ENCODE data around the gene NOVA1. TPM values are rescaled to one million over a fixed set of nuclear protein-coding genes. Genes with fewer than 3 reads are reported as not detected.

The NOVA1 gene
- total and polyA plus RNA-seq, 2 experiments from 2014 or later, result 0.32 to 1.6 TPM

DNA sequence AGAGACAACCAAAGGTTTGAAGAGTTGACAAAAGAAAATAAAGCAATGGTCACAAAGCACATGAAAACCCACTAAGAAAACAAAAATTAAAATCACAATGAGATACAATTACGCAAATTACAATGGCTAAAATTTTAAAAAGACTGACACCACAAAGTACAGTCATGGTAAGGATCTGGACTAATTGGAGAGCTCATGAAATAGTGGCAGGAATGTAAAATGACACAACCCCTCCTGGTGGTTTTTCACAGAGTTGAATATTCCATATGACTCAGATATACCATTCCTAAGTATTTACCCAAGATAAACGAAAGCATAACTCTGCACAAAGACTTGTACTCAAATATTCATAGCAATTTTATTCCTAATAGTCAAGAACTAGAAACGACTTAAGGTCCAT is 65.9 kb downstream of the NOVA1 start:
- Histone ChIP-seq H3F3A (ENCODE audit: insufficient read depth) (peaks cover 9% of the 10 kb centered on the region; the same call in 1 of the 2 replicates), H3K4me2 (ENCODE audit: unreplicated experiment) (peak overlapping the region; percentile 77), H2AFZ (no peak overlapping the region), H3K9ac (no peak overlapping the region), H4K20me1 (ENCODE audit: insufficient read depth) (no peaks in the 10 kb centered on the region), H3K4me1 (ENCODE audit: insufficient read depth) (peaks cover 21% of the 10 kb centered on the region), H3K27ac (no peak overlapping the region), H3K79me2 (ENCODE audit: insufficient read depth) (no peaks in the 10 kb centered on the region), H3K9me2 (ENCODE audit: insufficient read depth) (no peaks in the 10 kb centered on the region), H3K27me3 (replicated peaks; ENCODE audit: insufficient read depth) (no peaks in the 10 kb centered on the region), H3K36me3 (ENCODE audit: low read depth) (no peaks in the 10 kb centered on the region), H3K9me3 (ENCODE audit: low read depth) (no peaks in the 10 kb centered on the region), H3K4me3 (0 out of 2 replicates have a peak overlapping the region, but pooled peaks have one; percentile 28)
- no peak for TF ChIP-seq EZH2phosphoT487 (IDR thresholded peaks at IDR 0.05; ENCODE audit: insufficient read depth, low read depth)
- TF ChIP-seq EZH2 (IDR thresholded peaks at IDR 0.05; ENCODE audit: insufficient read depth, poor library complexity, severe bottlenecking), result no peak
- in situ Hi-C loops (cut with MboI), result no loop called here
- DNase-seq, result peak; percentile 80
- 29 to 34% methylated on average over 3 of the region's 3 CpGs for WGBS, 2 experiments (ENCODE audit: low coverage in 1 of 2, low lambda C conversion rate in 2 of 2, missing lambda C conversion rate in 2 of 2)

DNA sequence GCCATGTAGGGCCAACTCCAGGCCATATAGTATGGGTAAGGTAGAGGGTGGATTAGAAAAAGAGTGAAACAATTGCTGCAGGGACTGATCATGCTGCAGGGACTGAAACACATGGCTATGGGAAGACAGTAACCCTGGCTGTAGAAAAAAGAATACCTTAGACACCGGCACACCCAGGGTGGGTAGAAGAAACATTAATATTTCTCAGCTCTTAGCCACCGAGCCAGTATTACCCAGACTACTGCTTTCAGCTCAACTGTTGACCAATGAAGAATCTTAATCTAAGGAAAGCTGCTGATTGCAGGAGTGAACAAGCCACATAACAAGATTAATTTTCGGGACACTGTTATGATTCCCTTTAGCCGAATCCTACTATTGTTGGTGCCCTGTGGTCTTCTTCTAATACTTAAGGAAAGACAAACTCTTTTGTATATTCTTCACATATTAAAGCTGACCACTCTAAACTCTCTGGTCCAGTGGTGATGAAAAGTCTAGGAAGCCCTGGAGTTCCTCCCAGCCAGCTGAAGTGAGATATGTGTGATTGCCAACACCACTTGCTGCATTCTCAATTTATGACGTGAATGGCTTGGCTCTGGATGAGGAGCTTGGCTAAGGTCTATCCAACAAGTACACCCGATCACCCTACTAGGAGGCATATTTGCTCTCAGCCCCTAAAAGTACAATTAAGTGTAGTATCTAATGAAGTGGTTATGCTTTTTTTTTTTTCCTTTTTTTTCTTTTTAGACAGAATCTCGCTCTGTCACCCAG is 69.2 kb downstream of the NOVA1 start:
- H3K9me2 ChIP-seq (ENCODE audit: insufficient read depth), result no peaks in the 10 kb centered on the region
- peak; percentile 60 for DNase-seq
- in situ Hi-C loops (cut with MboI), result no loop called here

DNA sequence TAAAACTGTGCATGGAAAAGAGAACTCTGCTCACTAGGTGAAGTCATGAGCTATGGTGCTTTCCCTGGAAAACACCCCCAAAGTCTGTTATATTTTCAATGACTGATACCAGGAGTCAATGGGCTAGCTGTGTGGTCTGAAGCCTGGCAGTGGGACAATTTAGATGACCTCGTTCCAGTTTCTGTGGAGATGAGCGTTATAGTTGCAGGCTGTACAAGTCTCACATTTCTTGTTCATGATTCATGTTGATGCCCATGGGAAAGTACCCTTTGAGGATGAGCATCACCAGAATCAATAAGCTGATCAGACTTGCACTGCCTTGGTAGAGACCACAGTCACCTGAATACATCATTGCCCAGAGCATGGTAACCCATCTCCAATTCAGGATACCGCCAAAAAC is 70.7 kb downstream of the NOVA1 start:
- no peak overlapping the region for H3K27ac ChIP-seq
- DNase-seq, result peak; percentile 43
- in situ Hi-C loops (cut with MboI), result no loop called here
- no peak overlapping the region for H2AFZ ChIP-seq
- peaks cover 17% of the 10 kb centered on the region; the same call in 1 of the 2 replicates for H3F3A ChIP-seq (ENCODE audit: insufficient read depth)
- H4K20me1 ChIP-seq (ENCODE audit: insufficient read depth), result no peaks in the 10 kb centered on the region
- no peaks in the 10 kb centered on the region for H3K9me2 ChIP-seq (ENCODE audit: insufficient read depth)
- no peak for TF ChIP-seq EZH2 (IDR thresholded peaks at IDR 0.05; ENCODE audit: insufficient read depth, poor library complexity, severe bottlenecking)
- TF ChIP-seq EZH2phosphoT487 (IDR thresholded peaks at IDR 0.05; ENCODE audit: insufficient read depth, low read depth), result no peak
- H3K36me3 ChIP-seq (ENCODE audit: low read depth), result no peaks in the 10 kb centered on the region
- H3K9me3 ChIP-seq (ENCODE audit: low read depth), result no peaks in the 10 kb centered on the region
- no peak overlapping the region for H3K4me2 ChIP-seq (ENCODE audit: unreplicated experiment)
- peaks cover 53% of the 10 kb centered on the region for H3K4me1 ChIP-seq (ENCODE audit: insufficient read depth)
- no peak overlapping the region for H3K9ac ChIP-seq
- H3K79me2 ChIP-seq (ENCODE audit: insufficient read depth), result no peaks in the 10 kb centered on the region
- WGBS, 2 experiments (ENCODE audit: low coverage in 1 of 2, low lambda C conversion rate in 2 of 2, missing lambda C conversion rate in 2 of 2), result 67 to 72% methylated on average over 3 of the region's 3 CpGs
- no peak overlapping the region for H3K4me3 ChIP-seq
- no peaks in the 10 kb centered on the region for H3K27me3 ChIP-seq (replicated peaks; ENCODE audit: insufficient read depth)

More for the DNA sequence above, 69.2 kb downstream of the NOVA1 start:
- no peaks in the 10 kb centered on the region for H3K36me3 ChIP-seq (ENCODE audit: low read depth)
- H3F3A ChIP-seq (ENCODE audit: insufficient read depth), result peaks cover 9% of the 10 kb centered on the region; the same call in 1 of the 2 replicates
- no peaks in the 10 kb centered on the region for H3K79me2 ChIP-seq (ENCODE audit: insufficient read depth)
- H2AFZ ChIP-seq, result no peak overlapping the region
- no peak overlapping the region for H3K27ac ChIP-seq
- H3K4me2 ChIP-seq (ENCODE audit: unreplicated experiment), result no peak overlapping the region
- no peaks in the 10 kb centered on the region for H3K9me3 ChIP-seq (ENCODE audit: low read depth)
- H3K27me3 ChIP-seq (replicated peaks; ENCODE audit: insufficient read depth), result no peaks in the 10 kb centered on the region
- TF ChIP-seq EZH2phosphoT487 (IDR thresholded peaks at IDR 0.05; ENCODE audit: insufficient read depth, low read depth) (no peak), EZH2 (IDR thresholded peaks at IDR 0.05; ENCODE audit: insufficient read depth, poor library complexity, severe bottlenecking) (no peak)
- peaks cover 46% of the 10 kb centered on the region for H3K4me1 ChIP-seq (ENCODE audit: insufficient read depth)
- 52 to 61% methylated on average over 7 of the region's 7 CpGs for WGBS, 2 experiments (ENCODE audit: low coverage in 1 of 2, low lambda C conversion rate in 2 of 2, missing lambda C conversion rate in 2 of 2)
- no peak overlapping the region for H3K4me3 ChIP-seq
- H3K9ac ChIP-seq, result no peak overlapping the region
- no peaks in the 10 kb centered on the region for H4K20me1 ChIP-seq (ENCODE audit: insufficient read depth)

DNA sequence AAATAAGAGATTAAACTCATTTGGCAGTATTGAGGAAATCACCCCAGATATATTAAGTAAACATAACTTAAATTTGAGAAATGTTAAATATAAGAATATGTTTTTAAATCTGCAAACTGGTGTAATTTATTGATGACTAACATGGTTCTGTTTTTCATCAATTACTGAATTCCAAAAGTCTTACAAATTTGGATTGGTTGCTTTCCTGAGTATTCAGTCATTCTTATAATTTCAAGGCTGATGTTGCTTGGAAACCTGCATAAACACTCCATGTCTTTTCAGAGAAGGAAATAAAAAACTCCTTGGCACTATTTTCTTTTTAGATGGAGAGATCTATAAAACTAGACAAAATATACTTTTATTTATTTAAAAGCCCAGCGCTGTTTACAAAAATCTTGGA is 71.7 kb downstream of the NOVA1 start:
- Histone ChIP-seq H3K4me2 (ENCODE audit: unreplicated experiment) (peak overlapping the region; percentile 27), H3K4me3 (no peak overlapping the region), H3K79me2 (ENCODE audit: insufficient read depth) (no peaks in the 10 kb centered on the region), H3F3A (ENCODE audit: insufficient read depth) (peaks cover 17% of the 10 kb centered on the region; the same call in 1 of the 2 replicates), H3K27me3 (replicated peaks; ENCODE audit: insufficient read depth) (no peaks in the 10 kb centered on the region), H3K4me1 (ENCODE audit: insufficient read depth) (peaks cover 50% of the 10 kb centered on the region), H3K9ac (no peak overlapping the region), H3K36me3 (ENCODE audit: low read depth) (no peaks in the 10 kb centered on the region), H2AFZ (no peak overlapping the region), H4K20me1 (ENCODE audit: insufficient read depth) (no peaks in the 10 kb centered on the region), H3K9me3 (ENCODE audit: low read depth) (no peaks in the 10 kb centered on the region), H3K9me2 (ENCODE audit: insufficient read depth) (no peaks in the 10 kb centered on the region), H3K27ac (no peak overlapping the region)
- DNase-seq, result peak; percentile 83
- no peak for TF ChIP-seq EZH2 (IDR thresholded peaks at IDR 0.05; ENCODE audit: insufficient read depth, poor library complexity, severe bottlenecking)
- in situ Hi-C loops (cut with MboI), result no loop called here
- 9 to 13% methylated on average over 1 of the region's 1 CpG for WGBS, 2 experiments (ENCODE audit: low coverage in 1 of 2, low lambda C conversion rate in 2 of 2, missing lambda C conversion rate in 2 of 2)
